H1 (cell line): ENCODE results near the gene NARS2. TPM values are rescaled to one million over a fixed set of nuclear protein-coding genes. Genes with fewer than 3 reads are reported as not detected.

Experiments
- CTCF ChIA-PET: fragments of 300-600 bp; sonication (Branson Sonifier 250); formaldehyde crosslinking; loops from one replicate; lab custom pipeline; 2021; ENCODE audit not compliant: partially characterized antibody; lab: Charles Lee
- POLR2A ChIA-PET: fragments of 300-600 bp; sonication (Branson Sonifier 250); formaldehyde crosslinking; loops from one replicate; lab custom pipeline; 2021; ENCODE audit warnings: inconsistent platforms; ENCODE audit not compliant: partially characterized antibody; lab: Charles Lee
- DNase-seq, 2 experiments: peaks; one replicate each; pipeline versions ENCODE4 v3.0.0 to v3.0.0-alpha.2; 2010 to 2022; ENCODE audit warnings: low spot score in 2 of 2, low read depth in 1 of 2, mixed read lengths in 1 of 2
- FAIRE-seq: peaks from 2 replicates; lab custom pipeline; 2011; peaks lifted over from hg19 to GRCh38; lab: Jason Lieb, UNC
- H2AFZ ChIP-seq: 2 replicates; pipeline ENCODE4 v1.8.1; 2012; ENCODE audit warnings: low read length, inconsistent platforms
- H2AK5ac ChIP-seq: 2 replicates; pipeline ENCODE4 v1.6.1; 2013; ENCODE audit warnings: low read depth, low read length
- H2BK120ac ChIP-seq: replicated peaks from 2 replicates; pipeline ENCODE3; 2013; ENCODE audit warnings: low read depth, low read length, inconsistent platforms
- H2BK12ac ChIP-seq: 2 replicates; pipeline ENCODE4 v1.6.1; 2013; ENCODE audit warnings: low read depth, low read length
- H2BK15ac ChIP-seq: 2 replicates; pipeline ENCODE4 v1.6.1; 2013; ENCODE audit warnings: low read length
- H2BK20ac ChIP-seq: 2 replicates; pipeline ENCODE4 v1.6.1; 2013; ENCODE audit warnings: low read length
- H2BK5ac ChIP-seq: 2 replicates; pipeline ENCODE4 v1.6.1; 2013; ENCODE audit warnings: low read depth, low read length
- H3K14ac ChIP-seq: 2 replicates; pipeline ENCODE4 v1.6.1; 2013; ENCODE audit warnings: inconsistent platforms; ENCODE audit not compliant: insufficient read length
- H3K18ac ChIP-seq: 2 replicates; pipeline ENCODE4 v1.6.1; 2013; ENCODE audit warnings: low read length; ENCODE audit errors: extremely low read depth
- H3K23ac ChIP-seq: 2 replicates; pipeline ENCODE4 v1.6.1; 2013; ENCODE audit warnings: inconsistent platforms; ENCODE audit not compliant: insufficient read length
- H3K23me2 ChIP-seq: 2 replicates; pipeline ENCODE4 v1.6.1; 2013; ENCODE audit warnings: low read depth, low read length
- H3K27ac ChIP-seq: 2 replicates; pipeline ENCODE4 v1.6.1; 2011; ENCODE audit warnings: low read depth, low read length, inconsistent platforms
- H3K27me3 ChIP-seq, 4 experiments: replicated peaks in 1 of 4; 1 replicate in 1 of 4; 2 replicates in 3 of 4; pipeline versions ENCODE4 v1.6.1 to v1.8.1; 2011 to 2013; ENCODE audit warnings: low read length in 3 of 4, mild to moderate bottlenecking in 3 of 4, inconsistent platforms in 2 of 4, mixed read lengths in 2 of 4, moderate library complexity in 1 of 4; ENCODE audit not compliant: control insufficient read depth in 3 of 4, insufficient read depth in 3 of 4; ENCODE audit errors: extremely low read depth in 1 of 4
- H3K36me3 ChIP-seq, 4 experiments: 2 replicates each; pipeline versions ENCODE4 v1.6.1 to v1.8.1; 2011 to 2013; ENCODE audit warnings: mild to moderate bottlenecking in 4 of 4, low read length in 3 of 4, moderate library complexity in 2 of 4, control low read depth in 1 of 4, inconsistent platforms in 1 of 4; ENCODE audit not compliant: insufficient read depth in 4 of 4, control insufficient read depth in 2 of 4
- H3K4ac ChIP-seq: replicated peaks from 2 replicates; pipeline ENCODE3; 2013; ENCODE audit warnings: low read length, low read depth, mixed read lengths, inconsistent platforms; ENCODE audit not compliant: insufficient read length
- H3K4me1 ChIP-seq, 4 experiments: replicated peaks in 1 of 4; 1 replicate in 1 of 4; 2 replicates in 3 of 4; pipeline versions ENCODE4 v1.6.1 to v1.8.1; 2011 to 2013; ENCODE audit warnings: low read length in 3 of 4, inconsistent platforms in 2 of 4, mixed read lengths in 1 of 4; ENCODE audit not compliant: insufficient read depth in 4 of 4, control insufficient read depth in 3 of 4
- H3K4me2 ChIP-seq, 2 experiments: 2 replicates each; pipeline versions ENCODE4 v1.6.1 to v1.8.1; 2011 to 2013; ENCODE audit warnings: low read depth in 2 of 2, low read length in 2 of 2, control low read depth in 1 of 2, inconsistent platforms in 1 of 2, mild to moderate bottlenecking in 1 of 2; ENCODE audit not compliant: insufficient read depth in 1 of 2
- H3K4me3 ChIP-seq, 4 experiments: fragments of 200-600, 300-600 bp in 1 of 4; sonication (generic), shearing (Covaris generic), sonication (Bioruptor Twin) in 1 of 4; 2 replicates each; pipeline versions ENCODE4 v1.5.1 to v1.8.1; 2011 to 2016; ENCODE audit warnings: low read length in 4 of 4, low read depth in 3 of 4, control low read depth in 2 of 4, inconsistent platforms in 2 of 4, mild to moderate bottlenecking in 2 of 4, mixed read lengths in 1 of 4, moderate library complexity in 1 of 4; ENCODE audit not compliant: insufficient read depth in 2 of 4; ENCODE audit errors: extremely low read depth in 1 of 4
- H3K56ac ChIP-seq: replicated peaks from 2 replicates; pipeline ENCODE3; 2013; ENCODE audit warnings: low read depth, mild to moderate bottlenecking, mixed read lengths, low read length, inconsistent platforms; ENCODE audit not compliant: insufficient read length
- H3K79me1 ChIP-seq: 2 replicates; pipeline ENCODE4 v1.6.1; 2013; ENCODE audit warnings: low read depth, low read length, control low read depth
- H3K79me2 ChIP-seq, 2 experiments: 2 replicates each; pipeline versions ENCODE4 v1.6.1 to v1.8.1; 2012 to 2013; ENCODE audit warnings: low read length in 2 of 2, mild to moderate bottlenecking in 2 of 2, inconsistent platforms in 1 of 2; ENCODE audit not compliant: insufficient read depth in 2 of 2, control insufficient read depth in 1 of 2
- H3K9ac ChIP-seq, 4 experiments: replicated peaks in 1 of 4; 1 replicate in 1 of 4; 2 replicates in 3 of 4; pipeline versions ENCODE4 v1.6.1 to v1.8.1; 2011 to 2013; ENCODE audit warnings: low read depth in 3 of 4, low read length in 3 of 4, control low read depth in 2 of 4, mild to moderate bottlenecking in 2 of 4, moderate library complexity in 2 of 4, inconsistent platforms in 1 of 4; ENCODE audit errors: extremely low read depth in 1 of 4
- H3K9me3 ChIP-seq, 2 experiments: 2 replicates each; pipeline versions ENCODE4 v1.6.1 to v1.8.1; 2012 to 2013; ENCODE audit warnings: mild to moderate bottlenecking in 2 of 2, moderate library complexity in 2 of 2, control low read depth in 1 of 2, inconsistent platforms in 1 of 2, low read depth in 1 of 2, low read length in 1 of 2, mixed read lengths in 1 of 2; ENCODE audit not compliant: insufficient read depth in 2 of 2
- H4K20me1 ChIP-seq, 2 experiments: replicated peaks in 1 of 2; 2 replicates each; pipeline versions ENCODE3 to v1.8.1; 2011 to 2013; ENCODE audit warnings: inconsistent platforms in 2 of 2, low read length in 2 of 2, mild to moderate bottlenecking in 1 of 2; ENCODE audit not compliant: insufficient read depth in 2 of 2, control insufficient read depth in 1 of 2
- H4K5ac ChIP-seq: 2 replicates; pipeline ENCODE4 v1.6.1; 2013; ENCODE audit warnings: low read length, low read depth, mixed read lengths, inconsistent platforms; ENCODE audit not compliant: insufficient read length
- H4K8ac ChIP-seq: 2 replicates; pipeline ENCODE4 v1.8.0; 2013; ENCODE audit warnings: mild to moderate bottlenecking, moderate library complexity, low read length, inconsistent platforms; ENCODE audit not compliant: insufficient read depth; ENCODE audit errors: extremely low read depth
- H4K91ac ChIP-seq: replicated peaks from 2 replicates; pipeline ENCODE3; 2013; ENCODE audit warnings: low read length, mixed read lengths, inconsistent platforms; ENCODE audit not compliant: insufficient read length
- NRF1 ChIP-seq: IDR thresholded peaks from 2 replicates; pipeline ENCODE4 v1.6.1; 2011; ENCODE audit warnings: mild to moderate bottlenecking, low read depth, low read length, improper control_type of control experiment
- RFX5 ChIP-seq: IDR thresholded peaks from 2 replicates; pipeline ENCODE4 v1.6.1; 2011; ENCODE audit warnings: low read depth, low read length, improper control_type of control experiment, borderline replicate concordance
- SP2 ChIP-seq: IDR thresholded peaks from 2 replicates; pipeline ENCODE4 v1.6.1; 2012; ENCODE audit warnings: mild to moderate bottlenecking, low read length, inconsistent platforms
- SUZ12 ChIP-seq: fragments of 200-600 bp; sonication (generic); IDR thresholded peaks from 2 replicates; pipeline ENCODE4 v1.6.1; 2012; ENCODE audit warnings: mild to moderate bottlenecking, inconsistent platforms, low read length, moderate library complexity, mixed read lengths
- WGBS, 2 experiments: shearing (Covaris generic) in 1 of 2; methylation state at CpG; one replicate each; pipeline versions ENCODE4 v1.1.6 to v1.1.7; 2013 to 2015; ENCODE audit warnings: low lambda C conversion rate in 2 of 2, mixed read lengths in 2 of 2, inconsistent platforms in 1 of 2, low coverage in 1 of 2, missing lambda C conversion rate in 1 of 2; ENCODE audit not compliant: insufficient replicate concordance in 2 of 2, insufficient coverage in 1 of 2, insufficient read length in 1 of 2; ENCODE audit errors: extremely low coverage in 1 of 2, missing lambda C conversion rate in 1 of 2; 5-methylcytosine and 5-hydroxymethylcytosine counted together
- polyA plus RNA-seq, 7 experiments: library from polyadenylated mRNA; depleted of rRNA in 3 of 7; stranded (reverse) in 5 of 7; unstranded in 2 of 7; fragments of >200 nt in 5 of 7; fragments of 200-250 nt in 2 of 7; gene quantifications; 1 replicate in 5 of 7; 2 replicates in 1 of 7; 4 replicates in 1 of 7; pipeline versions ENCODE4 v1.2.1 to v1.2.3, GENCODE V29; 2011 to 2013; ENCODE audit warnings: missing spikeins in 2 of 7, mixed read lengths in 2 of 7
- total RNA-seq: library from RNA; stranded (reverse); fragmentation: NEBNext Ultra II Directional; extraction: Animal tissue kit (Norgen Biotek cat#: 25700); gene quantifications from 2 replicates; pipeline ENCODE4 v1.2.1, GENCODE V29; 2021

NARS2 gene
- total and polyA plus RNA-seq, 2 of the 8 experiments (the other 6 are each of a cell fraction or from before 2014, with no cell fraction given) = 26.2 to 51.6 TPM

- Histone ChIP-seq H3K23me2 (no peaks in the 10 kb centered on the region), H2BK20ac (no peak overlapping the region), H4K20me1 (no peaks in the 10 kb centered on the region), H2AFZ (no peak overlapping the region), H2AK5ac (no peak overlapping the region), H3K36me3 (peaks cover 0 to 8% (median 1%) of the 10 kb centered on the region in 4 experiments; a peak in 2 of 8 replicates), H3K56ac (no peak overlapping the region), H4K91ac (peak overlapping the region; percentile 13), H3K9me3 (peaks cover 0 to 8% of the 10 kb centered on the region in 2 experiments; a peak in 1 of 4 replicates), H3K27me3 (no peaks in the 10 kb centered on the region), H3K18ac (no peak overlapping the region), H4K5ac (no peak overlapping the region), H3K4me3 (no peak overlapping the region), H2BK120ac (no peak overlapping the region), H3K4ac (no peak overlapping the region), H3K79me2 (peaks cover 0 to 6% of the 10 kb centered on the region in 2 experiments; a peak in 2 of 4 replicates), H3K23ac (no peak overlapping the region), H2BK15ac (no peak overlapping the region), H3K27ac (no peak overlapping the region), H2BK5ac (no peak overlapping the region), H3K79me1 (no peaks in the 10 kb centered on the region), H2BK12ac (no peak overlapping the region), H3K4me2 (no peak overlapping the region), H3K4me1 (peaks cover 0 to 3% (median 0%) of the 10 kb centered on the region in 4 experiments; a peak in 1 of 7 replicates), H3K14ac (no peak overlapping the region), H3K9ac (no peak overlapping the region), H4K8ac (no peak overlapping the region)
- CTCF ChIA-PET = interaction anchor here (0.9 to 1.2 kb wide), 2 partner anchors 50 to 83 kb away, joined by 3 read pairs; no protein-coding TSS in a partner anchor
- POLR2A ChIA-PET = no interaction called here
- DNase-seq (no peak), FAIRE-seq (no peak)
- WGBS, 2 experiments = 72% methylated on average over 4 of the region's 4 CpGs; no CpG with 5 or more reads in 1 of the 2 experiments
- no peak for TF ChIP-seq SP2
- no peak for TF ChIP-seq RFX5
- no peak for TF ChIP-seq NRF1
- no peak for TF ChIP-seq SUZ12
Measured at GRCh38 chr11:78514922-78515502, 59.7 kb downstream of the NARS2 start.
